Neuronal stem cell (in vitro differentiated cells): ENCODE measurements around the gene POLR2A.
"Not testable (repeated sequence)": the region's sequence is repeated elsewhere in the genome, so short reads cannot be mapped to it uniquely, and the experiment has no call there.

ENCODE experiments used
- DNase-seq: peaks from one replicate; pipeline ENCODE4 v3.0.0-alpha.2; 2013; ENCODE audit warnings: low spot score
- H2AFZ ChIP-seq: one replicate; pipeline ENCODE4 v1.6.1; 2013; ENCODE audit warnings: mild to moderate bottlenecking, low read length, inconsistent platforms
- H2AK5ac ChIP-seq: 2 replicates; pipeline ENCODE4 v1.6.1; 2013; ENCODE audit warnings: low read depth, mild to moderate bottlenecking, inconsistent platforms, low read length, moderate library complexity, mixed read lengths
- H2BK120ac ChIP-seq: 2 replicates; pipeline ENCODE4 v1.6.1; 2013; ENCODE audit warnings: low read depth, mild to moderate bottlenecking, inconsistent platforms, low read length, moderate library complexity, mixed read lengths
- H2BK12ac ChIP-seq: one replicate; pipeline ENCODE4 v1.6.1; 2013; ENCODE audit warnings: low read length, inconsistent platforms
- H2BK15ac ChIP-seq: 2 replicates; pipeline ENCODE4 v1.6.1; 2013; ENCODE audit warnings: mild to moderate bottlenecking, low read length, inconsistent platforms, mixed read lengths
- H2BK5ac ChIP-seq: one replicate; pipeline ENCODE4 v1.6.1; 2013; ENCODE audit warnings: inconsistent platforms, mild to moderate bottlenecking, low read length, moderate library complexity
- H3K14ac ChIP-seq: one replicate; pipeline ENCODE4 v1.6.1; 2013; ENCODE audit warnings: low read length, inconsistent platforms
- H3K18ac ChIP-seq: 2 replicates; pipeline ENCODE4 v1.6.1; 2013; ENCODE audit warnings: low read length, inconsistent platforms
- H3K23ac ChIP-seq: 2 replicates; pipeline ENCODE4 v1.6.1; 2013; ENCODE audit warnings: low read depth, mild to moderate bottlenecking, mixed read lengths, low read length, inconsistent platforms; ENCODE audit not compliant: poor library complexity
- H3K27ac ChIP-seq: replicated peaks from 3 replicates; pipeline ENCODE4 v1.5.1; 2013; ENCODE audit warnings: low read length, inconsistent platforms
- H3K27me3 ChIP-seq, 3 experiments: 2 replicates each; pipeline ENCODE4 v1.6.1; 2013; ENCODE audit warnings: low read length in 3 of 3, mild to moderate bottlenecking in 2 of 3, inconsistent platforms in 1 of 3, low read depth in 1 of 3, mixed read lengths in 1 of 3, moderate library complexity in 1 of 3; ENCODE audit not compliant: control insufficient read depth in 3 of 3, insufficient read depth in 3 of 3
- H3K36me3 ChIP-seq, 2 donors: replicated peaks in 1 of 2; 2 replicates each; pipeline ENCODE4 v1.6.1; 2013; ENCODE audit warnings: low read length in 2 of 2; ENCODE audit not compliant: control insufficient read depth in 2 of 2, insufficient read depth in 2 of 2
- H3K4ac ChIP-seq: 2 replicates; pipeline ENCODE4 v1.6.1; 2013; ENCODE audit warnings: inconsistent platforms, mild to moderate bottlenecking, low read length, moderate library complexity
- H3K4me1 ChIP-seq, 2 donors: 1 replicate in 1 of 2; 2 replicates in 1 of 2; pipeline ENCODE4 v1.6.1; 2013; ENCODE audit warnings: low read length in 2 of 2, low read depth in 1 of 2; ENCODE audit not compliant: control insufficient read depth in 2 of 2, insufficient read depth in 1 of 2
- H3K4me2 ChIP-seq: one replicate; pipeline ENCODE4 v1.6.1; 2013; ENCODE audit warnings: mild to moderate bottlenecking, low read length, inconsistent platforms; ENCODE audit not compliant: insufficient read depth, poor library complexity, severe bottlenecking
- H3K4me3 ChIP-seq, 2 donors: 2 replicates each; pipeline ENCODE4 v1.5.1; 2013; ENCODE audit warnings: low read length in 2 of 2, mild to moderate bottlenecking in 2 of 2, inconsistent platforms in 1 of 2, moderate library complexity in 1 of 2
- H3K79me1 ChIP-seq: one replicate; pipeline ENCODE4 v1.6.1; 2013; ENCODE audit warnings: low read depth, mild to moderate bottlenecking, inconsistent platforms, low read length, moderate library complexity
- H3K9ac ChIP-seq: one replicate; pipeline ENCODE4 v1.6.1; 2013; ENCODE audit warnings: mild to moderate bottlenecking, low read depth, low read length, inconsistent platforms; ENCODE audit not compliant: poor library complexity
- H3K9me3 ChIP-seq, 2 donors: replicated peaks in 1 of 2; 2 replicates each; pipeline versions ENCODE3 to v1.6.1; 2013; ENCODE audit warnings: low read length in 2 of 2, mild to moderate bottlenecking in 2 of 2, inconsistent platforms in 1 of 2, low read depth in 1 of 2, mixed read lengths in 1 of 2, moderate library complexity in 1 of 2; ENCODE audit not compliant: control insufficient read depth in 2 of 2, insufficient read depth in 1 of 2
- H4K8ac ChIP-seq: one replicate; pipeline ENCODE4 v1.6.1; 2013; ENCODE audit warnings: low read depth, mild to moderate bottlenecking, inconsistent platforms, low read length, moderate library complexity
- H4K91ac ChIP-seq: one replicate; pipeline ENCODE4 v1.6.1; 2013; ENCODE audit warnings: low read length, low read depth, mild to moderate bottlenecking, inconsistent platforms; ENCODE audit not compliant: poor library complexity
- WGBS, 2 donors: extraction: QIAGEN DNeasy Blood & Tissue Kit; methylation state at CpG; one replicate each; pipeline ENCODE4 v1.1.7; 2013; ENCODE audit warnings: missing lambda C conversion rate in 2 of 2, mixed read lengths in 1 of 2; ENCODE audit not compliant: insufficient read length in 2 of 2, insufficient replicate concordance in 1 of 2; ENCODE audit errors: extremely low coverage in 2 of 2; 5-methylcytosine and 5-hydroxymethylcytosine counted together

POLR2A gene

GRCh38 chr17:7468804-7469389 lies 15.3 kb upstream of the POLR2A start:
- Histone ChIP-seq H3K27ac (no peak overlapping the region), H3K4ac (no peak overlapping the region), H2BK12ac (no peak overlapping the region), H3K18ac (no peak overlapping the region), H3K23ac (no peak overlapping the region), H3K9me3 (no peaks in the 10 kb centered on the region), H3K14ac (no peak overlapping the region), H4K8ac (no peak overlapping the region), H3K4me3 (no peak overlapping the region), H3K79me1 (peaks cover 4% of the 10 kb centered on the region), H4K91ac (no peak overlapping the region), H3K36me3 (peaks cover 3 to 15% of the 10 kb centered on the region in 2 donors), H2AK5ac (no peak overlapping the region), H3K4me1 (peaks cover 4 to 7% of the 10 kb centered on the region in 2 donors), H3K27me3 (no peaks in the 10 kb centered on the region), H2BK15ac (no peak overlapping the region), H2AFZ (no peak overlapping the region), H2BK5ac (no peak overlapping the region), H3K9ac (no peak overlapping the region), H2BK120ac (no peak overlapping the region), H3K4me2 (no peak overlapping the region)
- no CpG with 5 or more reads among the region's 12 CpGs for WGBS, 2 donors
- no peak for DNase-seq

GRCh38 chr17:7469843-7470242 lies 14.3 kb upstream of the POLR2A start:
- H3K18ac ChIP-seq, H4K91ac ChIP-seq, H3K14ac ChIP-seq, H3K27ac ChIP-seq, H2AFZ ChIP-seq, H3K4ac ChIP-seq, H3K9me3 ChIP-seq, H3K27me3 ChIP-seq, H3K79me1 ChIP-seq, DNase-seq, H2BK120ac ChIP-seq, H2BK5ac ChIP-seq, H2BK12ac ChIP-seq, H3K4me3 ChIP-seq, H4K8ac ChIP-seq, H3K4me1 ChIP-seq, H3K23ac ChIP-seq, H2AK5ac ChIP-seq, H2BK15ac ChIP-seq, H3K4me2 ChIP-seq, H3K9ac ChIP-seq: not testable (repeated sequence)
- WGBS, 2 donors, result no CpG with 5 or more reads among the region's 12 CpGs
- H3K36me3 ChIP-seq, result peaks cover 2 to 13% of the 10 kb centered on the region in 2 donors

- H3K4me1 ChIP-seq, H2BK120ac ChIP-seq, H3K14ac ChIP-seq, H3K27me3 ChIP-seq, H3K23ac ChIP-seq, DNase-seq, H2BK5ac ChIP-seq, H2BK15ac ChIP-seq, H2AFZ ChIP-seq, H2BK12ac ChIP-seq, H3K4me3 ChIP-seq, H3K4ac ChIP-seq, H3K79me1 ChIP-seq, H3K4me2 ChIP-seq, H2AK5ac ChIP-seq, H3K18ac ChIP-seq, H3K9ac ChIP-seq, H4K8ac ChIP-seq, H3K9me3 ChIP-seq, H3K27ac ChIP-seq, H4K91ac ChIP-seq: not testable (repeated sequence)
- WGBS, 2 donors, result no CpG with 5 or more reads among the region's 8 CpGs
- H3K36me3 ChIP-seq, result peaks cover 2 to 11% of the 10 kb centered on the region in 2 donors
Measured at GRCh38 chr17:7470457-7470973, 13.7 kb upstream of the POLR2A start.

GRCh38 chr17:7471729-7472128 lies 12.4 kb upstream of the POLR2A start:
- Histone ChIP-seq H3K79me1 (peaks cover 10% of the 10 kb centered on the region), H3K4ac (no peak overlapping the region), H2BK5ac (no peak overlapping the region), H3K4me2 (no peak overlapping the region), H2BK15ac (no peak overlapping the region), H3K27ac (no peak overlapping the region), H3K4me3 (no peak overlapping the region), H3K9ac (no peak overlapping the region), H3K23ac (no peak overlapping the region), H4K8ac (no peak overlapping the region), H2BK12ac (no peak overlapping the region), H3K9me3 (no peaks in the 10 kb centered on the region), H3K4me1 (peaks cover 6 to 7% of the 10 kb centered on the region in 2 donors), H2AK5ac (no peak overlapping the region), H2BK120ac (no peak overlapping the region), H3K27me3 (no peaks in the 10 kb centered on the region), H4K91ac (no peak overlapping the region), H3K36me3 (peaks cover 2 to 6% of the 10 kb centered on the region in 2 donors), H2AFZ (no peak overlapping the region), H3K14ac (no peak overlapping the region), H3K18ac (no peak overlapping the region)
- no peak for DNase-seq
- no CpG with 5 or more reads among the region's 2 CpGs for WGBS, 2 donors
